Stimulated activated effector memory CD8-positive, alpha-beta T cell treated with anti-CD3 and anti-CD28 coated beads, Interleukin-12 subunit alpha, Interleukin-12 subunit beta, amount 100 ng/mL, for 72 hours (primary cell): ENCODE measurements around the gene KRTAP10-11.
"Not testable (repeated sequence)": the region's sequence is repeated elsewhere in the genome, so short reads cannot be mapped to it uniquely, and the experiment has no call there.

Experiments
- ATAC-seq: fragments of 150-1000 bp; cut with Tn5 transposase; 2 replicates; pipeline ENCODE4 v1.10.0; 2021
- DNase-seq, 2 donors: peaks; one replicate each; pipeline ENCODE4 v3.0.0; 2021 to 2022; ENCODE audit warnings: low spot score in 2 of 2
- H3K27ac Mint-ChIP-seq: one replicate; pipeline ENCODE4 v1.8.0; 2022; ENCODE audit warnings: mild to moderate bottlenecking, mixed read lengths
- H3K36me3 Mint-ChIP-seq: one replicate; pipeline ENCODE4 v1.8.0; 2022; ENCODE audit warnings: mild to moderate bottlenecking, mixed read lengths
- H3K4me1 Mint-ChIP-seq: one replicate; pipeline ENCODE4 v1.8.0; 2022; ENCODE audit warnings: mixed read lengths
- H3K4me3 Mint-ChIP-seq: one replicate; pipeline ENCODE4 v1.8.0; 2022; ENCODE audit warnings: mild to moderate bottlenecking, mixed read lengths
- H3K9me3 Mint-ChIP-seq: one replicate; pipeline ENCODE4 v1.8.0; 2022; ENCODE audit warnings: mixed read lengths

KRTAP10-11 gene

GRCh38 chr21:44658913-44659595 is 12.8 kb downstream of the KRTAP10-11 start:
- H3K27ac Mint-ChIP-seq = peak overlapping the region; percentile 90
- H3K9me3 Mint-ChIP-seq = peaks cover 16% of the 10 kb centered on the region
- H3K4me1 Mint-ChIP-seq = peaks cover 58% of the 10 kb centered on the region
- ATAC-seq (peak; percentile 68), DNase-seq (peak in 1 of 2 donors; percentile 51)
- H3K36me3 Mint-ChIP-seq = no peaks in the 10 kb centered on the region
- peak overlapping the region; percentile 70 for H3K4me3 Mint-ChIP-seq

GRCh38 chr21:44661567-44661966 is 15.4 kb downstream of the KRTAP10-11 start:
- not testable (repeated sequence) for H3K4me3 Mint-ChIP-seq, H3K27ac Mint-ChIP-seq, ATAC-seq, H3K36me3 Mint-ChIP-seq
- peaks cover 10% of the 10 kb centered on the region for H3K9me3 Mint-ChIP-seq
- DNase-seq = peak in 1 of 2 donors; percentile 10
- peaks cover 34% of the 10 kb centered on the region for H3K4me1 Mint-ChIP-seq

DNA sequence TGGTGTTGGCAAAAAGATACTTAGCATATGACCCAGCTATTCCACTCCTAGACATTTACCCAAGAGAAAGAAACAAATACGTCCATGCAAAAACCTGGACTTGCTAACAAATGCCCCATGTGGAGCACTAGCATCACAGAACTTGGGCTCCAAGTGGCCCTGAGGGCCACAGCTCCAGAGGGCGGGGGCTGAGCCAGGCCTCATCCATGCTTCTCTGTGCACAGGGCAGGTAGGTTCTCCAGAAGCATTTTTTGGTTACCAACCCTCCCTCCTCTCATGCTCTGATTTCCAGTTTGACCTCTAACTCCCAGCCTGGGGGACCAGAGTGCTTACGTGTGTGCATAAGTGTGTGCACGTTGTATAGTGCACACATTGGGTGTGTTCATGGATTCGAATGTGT is 18.5 kb downstream of the KRTAP10-11 start:
- Mint-ChIP-seq H3K36me3 (no peaks in the 10 kb centered on the region), H3K4me1 (peaks cover 3% of the 10 kb centered on the region), H3K27ac (no peak overlapping the region), H3K4me3 (no peak overlapping the region), H3K9me3 (peaks cover 6% of the 10 kb centered on the region)
- ATAC-seq (no peak), DNase-seq (peak in 1 of 2 donors; percentile 33)

GRCh38 chr21:44666401-44667320 is 20.4 kb downstream of the KRTAP10-11 start, which contains the start of gene KRTAP12-2:
Gene KRTAP12-2 (minus strand): TSS chr21:44666927. CDS start chr21:44666886, 41 bp downstream.
- Mint-ChIP-seq H3K4me1 (no peaks in the 10 kb centered on the region), H3K36me3 (no peaks in the 10 kb centered on the region), H3K9me3 (peaks cover 8% of the 10 kb centered on the region), H3K4me3 (no peak within 1 kb of the TSS), H3K27ac (no peak within 1 kb of the TSS)
- no peak for ATAC-seq
- peak in 1 of 2 donors; percentile 18 for DNase-seq

- H3K27ac Mint-ChIP-seq = no peak overlapping the region
- H3K9me3 Mint-ChIP-seq = peaks cover 12% of the 10 kb centered on the region
- DNase-seq (no peak), ATAC-seq (no peak)
- no peak overlapping the region for H3K4me3 Mint-ChIP-seq
- no peaks in the 10 kb centered on the region for H3K36me3 Mint-ChIP-seq
- no peaks in the 10 kb centered on the region for H3K4me1 Mint-ChIP-seq
These were observed 21.4 kb downstream of the KRTAP10-11 start for GRCh38 chr21:44667612-44668011.

GRCh38 chr21:44670642-44671432 is 24.6 kb downstream of the KRTAP10-11 start:
- Mint-ChIP-seq H3K27ac (no peak overlapping the region), H3K36me3 (no peaks in the 10 kb centered on the region), H3K9me3 (peaks cover 16% of the 10 kb centered on the region), H3K4me3 (no peak overlapping the region), H3K4me1 (no peaks in the 10 kb centered on the region)
- ATAC-seq = no peak
- peak in 1 of 2 donors; percentile 38 for DNase-seq

- no peaks in the 10 kb centered on the region for H3K4me1 Mint-ChIP-seq
These were observed 25.7 kb downstream of the KRTAP10-11 start for GRCh38 chr21:44671911-44672310.

DNA sequence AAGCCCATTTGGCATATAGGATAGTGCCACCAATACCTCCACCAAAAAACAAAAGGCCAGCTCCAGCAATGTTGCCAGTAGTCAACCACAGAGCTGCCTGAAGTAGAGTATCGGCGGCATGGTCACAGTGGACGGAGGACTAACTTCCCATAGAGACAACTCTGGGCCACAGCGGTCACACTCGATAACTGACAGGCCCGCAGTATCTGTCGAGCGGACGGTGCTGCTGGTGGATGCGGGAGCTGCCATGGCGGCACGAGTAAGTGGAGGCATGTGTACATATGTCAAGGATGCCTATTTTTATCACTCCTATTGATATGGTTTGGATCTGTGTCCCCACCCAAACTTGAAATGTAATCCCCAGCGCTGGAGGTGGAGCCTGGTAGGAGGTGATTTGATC is 31.7 kb downstream of the KRTAP10-11 start:
- ATAC-seq (no peak), DNase-seq (no peak)
- Mint-ChIP-seq H3K4me3 (no peak overlapping the region), H3K9me3 (peaks cover 6% of the 10 kb centered on the region), H3K36me3 (no peaks in the 10 kb centered on the region), H3K27ac (no peak overlapping the region), H3K4me1 (no peaks in the 10 kb centered on the region)

More at GRCh38 chr21:44671911-44672310, 25.7 kb downstream of the KRTAP10-11 start:
- DNase-seq (no peak), ATAC-seq (no peak)
- Mint-ChIP-seq H3K9me3 (peaks cover 16% of the 10 kb centered on the region), H3K36me3 (no peaks in the 10 kb centered on the region), H3K4me3 (no peak overlapping the region), H3K27ac (no peak overlapping the region)

DNA sequence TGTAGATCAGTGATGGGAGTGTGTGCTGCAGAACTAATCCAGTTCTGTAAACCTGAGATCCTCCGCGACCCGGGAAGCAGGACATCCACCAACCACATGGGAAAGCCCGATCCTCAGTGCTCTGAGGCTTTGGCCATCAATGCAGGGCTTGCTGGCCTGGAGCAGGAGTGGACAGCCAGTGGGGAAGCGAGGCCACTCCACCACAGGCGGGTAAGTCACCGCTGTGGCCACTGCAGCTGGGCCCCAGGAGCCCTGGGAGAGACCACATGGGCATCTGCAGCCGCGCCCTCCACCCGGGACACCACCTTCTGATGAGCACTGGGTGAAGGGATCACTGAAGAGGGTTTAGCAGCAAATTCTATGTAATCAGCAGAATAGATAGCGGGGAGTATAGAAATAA is 34.9 kb downstream of the KRTAP10-11 start:
- no peaks in the 10 kb centered on the region for H3K9me3 Mint-ChIP-seq
- H3K4me3 Mint-ChIP-seq = no peak overlapping the region
- no peaks in the 10 kb centered on the region for H3K36me3 Mint-ChIP-seq
- DNase-seq = peak in 1 of 2 donors; percentile 29
- no peak for ATAC-seq
- no peak overlapping the region for H3K27ac Mint-ChIP-seq
- H3K4me1 Mint-ChIP-seq = peaks cover 6% of the 10 kb centered on the region

DNA sequence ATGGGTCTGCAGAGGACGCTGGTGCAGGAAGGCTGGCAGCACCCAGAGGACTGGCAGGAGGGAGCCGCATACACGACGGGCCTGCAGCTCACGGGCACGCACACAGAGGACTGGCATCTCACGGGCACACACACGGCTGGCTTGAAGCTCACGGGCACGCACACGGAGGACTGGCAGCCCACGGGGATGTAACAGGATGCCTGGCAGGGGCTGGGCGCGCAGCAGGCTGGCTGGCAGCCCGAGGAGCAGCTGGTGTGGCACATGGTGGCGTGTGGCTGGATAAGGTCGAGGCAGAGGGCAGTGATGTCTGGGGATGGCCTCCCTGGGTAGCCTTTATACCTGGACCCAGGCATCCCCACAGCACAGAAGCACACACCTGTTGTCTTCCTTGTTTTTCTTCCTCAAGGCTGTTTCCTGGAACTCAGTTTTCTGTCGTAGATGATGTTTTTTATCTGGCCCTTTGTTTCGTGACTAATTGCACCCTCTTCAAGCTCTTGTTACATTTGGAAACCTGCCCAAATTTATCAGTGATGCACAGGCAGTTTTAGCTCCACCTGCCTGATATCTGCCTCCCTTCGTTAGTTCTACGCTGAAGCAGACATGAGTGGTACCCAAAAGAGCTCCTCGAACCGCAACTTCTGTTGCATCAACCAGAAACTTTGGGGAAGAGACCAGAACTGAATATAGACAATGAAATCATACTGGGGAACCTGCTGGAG is 35.8 kb downstream of the KRTAP10-11 start, which contains the start of gene KRTAP12-1:
Gene KRTAP12-1 (minus strand): TSS at position 303 of the 719 bp plus-strand sequence. CDS start 40 bp downstream, at position 263.
- no peak for ATAC-seq
- Mint-ChIP-seq H3K9me3 (no peaks in the 10 kb centered on the region), H3K27ac (no peak within 1 kb of the TSS), H3K36me3 (no peaks in the 10 kb centered on the region), H3K4me1 (peaks cover 15% of the 10 kb centered on the region), H3K4me3 (no peak within 1 kb of the TSS)
- DNase-seq = peak in 1 of 2 donors; percentile 28

DNA sequence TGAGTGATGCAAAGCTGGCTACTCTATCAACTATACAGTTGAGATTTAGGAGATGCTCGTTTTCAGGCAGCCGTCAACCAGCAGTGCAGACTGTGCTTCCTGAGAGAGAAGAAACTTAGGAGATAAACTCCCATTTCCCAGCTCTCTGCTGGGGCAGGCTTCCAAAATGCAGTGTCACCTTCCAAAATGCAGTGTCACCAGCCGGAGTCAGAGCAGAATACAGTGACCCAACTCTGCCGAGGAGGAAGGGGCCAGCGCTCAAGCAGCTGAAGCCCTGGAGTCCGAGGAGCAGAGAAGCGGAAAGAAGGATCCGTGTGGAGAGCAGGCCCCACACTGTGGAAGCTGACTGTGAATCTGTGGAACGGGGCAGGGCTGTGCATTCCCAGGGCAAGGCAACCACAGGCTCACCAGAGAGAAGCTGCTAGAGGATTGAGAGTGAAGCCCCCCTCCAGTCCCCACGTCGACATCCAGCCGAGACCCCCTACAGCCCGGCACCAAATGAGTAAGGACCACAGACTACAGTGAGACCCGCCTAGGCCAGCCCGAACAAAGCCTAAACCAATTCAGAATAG is 36.5 kb downstream of the KRTAP10-11 start:
- peaks cover 16% of the 10 kb centered on the region for H3K4me1 Mint-ChIP-seq
- H3K9me3 Mint-ChIP-seq = no peaks in the 10 kb centered on the region
- ATAC-seq (no peak), DNase-seq (no peak)
- no peak overlapping the region for H3K27ac Mint-ChIP-seq
- no peaks in the 10 kb centered on the region for H3K36me3 Mint-ChIP-seq
- H3K4me3 Mint-ChIP-seq = no peak overlapping the region

GRCh38 chr21:44684077-44684476 is 37.9 kb downstream of the KRTAP10-11 start:
- no peak for ATAC-seq

DNA sequence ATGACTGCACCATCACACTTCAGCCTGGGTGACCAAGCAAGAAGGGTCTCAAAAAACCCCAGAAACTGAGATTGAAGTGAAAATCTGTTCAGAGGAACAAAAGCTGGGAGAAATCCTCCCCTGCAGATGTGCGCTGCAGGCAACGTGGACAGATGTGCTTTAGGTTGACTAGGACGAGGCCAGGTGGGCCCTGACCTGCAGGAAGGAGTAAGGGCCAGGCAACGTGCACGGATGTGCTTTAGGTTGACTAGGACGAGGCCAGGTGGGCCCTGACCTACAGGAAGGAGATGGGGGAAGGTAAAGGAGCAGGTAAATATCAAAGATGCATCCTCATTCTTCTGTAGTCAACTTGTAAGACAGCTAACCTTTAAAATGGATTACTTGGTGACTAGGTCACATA is 38.3 kb downstream of the KRTAP10-11 start:
- Mint-ChIP-seq H3K9me3 (no peaks in the 10 kb centered on the region), H3K36me3 (no peaks in the 10 kb centered on the region), H3K27ac (no peak overlapping the region), H3K4me3 (no peak overlapping the region), H3K4me1 (peaks cover 16% of the 10 kb centered on the region)
- ATAC-seq = no peak
- peak in 1 of 2 donors; percentile 44 for DNase-seq

More at GRCh38 chr21:44684077-44684476, 37.9 kb downstream of the KRTAP10-11 start:
- no peak for DNase-seq
- Mint-ChIP-seq H3K4me3 (no peak overlapping the region), H3K4me1 (peaks cover 16% of the 10 kb centered on the region), H3K9me3 (no peaks in the 10 kb centered on the region), H3K36me3 (no peaks in the 10 kb centered on the region), H3K27ac (no peak overlapping the region)

DNA sequence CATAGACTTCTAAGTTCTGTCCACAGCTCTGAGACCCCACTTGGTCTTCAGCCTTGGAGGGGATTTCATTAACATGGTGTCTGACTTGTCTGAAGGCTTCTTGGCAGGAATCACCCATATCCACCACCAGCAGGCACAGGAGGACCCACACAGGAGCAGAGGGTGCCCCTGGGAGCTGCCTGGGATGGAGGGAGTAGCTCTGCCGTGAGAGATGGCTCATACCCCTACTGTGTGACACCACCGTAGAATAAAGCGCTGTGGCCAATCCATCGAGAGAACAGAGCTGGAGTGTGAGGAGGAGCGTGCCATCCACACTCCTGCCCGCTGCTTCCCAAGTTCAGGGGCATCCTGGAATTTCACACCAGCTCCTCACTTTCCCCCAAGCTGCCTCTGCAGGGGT is 38.8 kb downstream of the KRTAP10-11 start:
- H3K9me3 Mint-ChIP-seq, H3K27ac Mint-ChIP-seq, H3K36me3 Mint-ChIP-seq, ATAC-seq, H3K4me3 Mint-ChIP-seq: not testable (repeated sequence)
- DNase-seq = peak in 1 of 2 donors; percentile 39
- peaks cover 16% of the 10 kb centered on the region for H3K4me1 Mint-ChIP-seq
